NCI-H2029 treated with DMSO at 0.1 percent for 48 hours (cell line): ENCODE data around the gene RSPH3.
"Not testable (repeated sequence)": the region's sequence is repeated elsewhere in the genome, so short reads cannot be mapped to it uniquely, and the experiment has no call there.

Source experiments
- DNase-seq: peaks from one replicate; lab custom pipeline; 2025; lab: John Stamatoyannopoulos, UW

Gene RSPH3, protein sequence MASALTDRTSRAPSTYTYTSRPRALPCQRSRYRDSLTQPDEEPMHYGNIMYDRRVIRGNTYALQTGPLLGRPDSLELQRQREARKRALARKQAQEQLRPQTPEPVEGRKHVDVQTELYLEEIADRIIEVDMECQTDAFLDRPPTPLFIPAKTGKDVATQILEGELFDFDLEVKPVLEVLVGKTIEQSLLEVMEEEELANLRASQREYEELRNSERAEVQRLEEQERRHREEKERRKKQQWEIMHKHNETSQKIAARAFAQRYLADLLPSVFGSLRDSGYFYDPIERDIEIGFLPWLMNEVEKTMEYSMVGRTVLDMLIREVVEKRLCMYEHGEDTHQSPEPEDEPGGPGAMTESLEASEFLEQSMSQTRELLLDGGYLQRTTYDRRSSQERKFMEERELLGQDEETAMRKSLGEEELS

GRCh38 chr6:158999666-159000403, at the start of gene RSPH3:
Gene RSPH3, minus strand, starts transcription at chr6:159000202. Its CDS starts 652 bp downstream, at chr6:158999550.
- peak; percentile 95 for DNase-seq

DNA sequence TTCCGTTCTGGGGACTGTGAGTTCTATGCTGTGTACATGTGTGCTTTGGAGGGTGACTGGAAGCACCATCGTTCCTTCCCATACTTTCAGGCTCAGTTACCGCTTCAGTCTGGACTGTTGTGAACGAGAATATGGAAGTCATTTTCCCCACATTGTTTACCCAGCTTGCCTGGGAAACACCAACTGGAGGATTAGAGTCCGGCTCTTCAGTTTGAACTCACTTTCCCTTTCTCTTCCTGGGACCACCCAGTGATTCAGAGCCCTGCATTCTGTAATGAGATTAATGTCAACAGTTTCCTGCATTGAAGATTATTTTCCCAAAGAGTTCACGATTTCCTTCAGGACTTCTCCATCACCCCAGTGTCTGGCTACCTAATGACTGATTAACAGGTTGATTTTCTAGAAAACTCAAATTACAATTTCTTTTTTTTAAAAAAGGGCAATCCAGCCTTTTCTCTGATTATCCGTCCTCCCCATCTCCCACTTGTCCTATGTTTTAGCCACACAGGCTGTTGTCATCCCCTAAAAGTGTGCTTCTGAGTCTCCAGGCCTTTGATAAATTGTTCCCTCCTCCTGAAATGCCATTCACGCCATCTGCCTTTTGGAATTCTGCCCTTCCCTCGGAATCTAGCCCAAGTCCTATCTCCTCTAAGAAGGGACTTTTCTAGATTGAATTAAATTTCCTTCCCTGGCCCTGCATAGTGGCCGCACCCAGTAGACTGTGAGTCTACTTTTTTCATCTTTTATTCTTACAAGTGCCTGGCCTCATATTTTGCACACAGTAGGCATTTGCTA, 48.1 kb upstream of the RSPH3 start:
- no peak for DNase-seq

GRCh38 chr6:159045801-159046200, 45.8 kb upstream of the RSPH3 start:
- DNase-seq, result no peak

GRCh38 chr6:159044899-159045727, 45.1 kb upstream of the RSPH3 start, which contains the start of gene TAGAP:
Gene TAGAP, minus strand, starts transcription at chr6:159044991. Its CDS starts 845 bp downstream, at chr6:159044146.
- no peak for DNase-seq

- no peak for DNase-seq
These were observed 43.9 kb upstream of the RSPH3 start for GRCh38 chr6:159043947-159044346.

GRCh38 chr6:159043251-159043650, 43.2 kb upstream of the RSPH3 start:
- no peak for DNase-seq

GRCh38 chr6:159042826-159043181, 42.8 kb upstream of the RSPH3 start:
- DNase-seq, result no peak

DNA sequence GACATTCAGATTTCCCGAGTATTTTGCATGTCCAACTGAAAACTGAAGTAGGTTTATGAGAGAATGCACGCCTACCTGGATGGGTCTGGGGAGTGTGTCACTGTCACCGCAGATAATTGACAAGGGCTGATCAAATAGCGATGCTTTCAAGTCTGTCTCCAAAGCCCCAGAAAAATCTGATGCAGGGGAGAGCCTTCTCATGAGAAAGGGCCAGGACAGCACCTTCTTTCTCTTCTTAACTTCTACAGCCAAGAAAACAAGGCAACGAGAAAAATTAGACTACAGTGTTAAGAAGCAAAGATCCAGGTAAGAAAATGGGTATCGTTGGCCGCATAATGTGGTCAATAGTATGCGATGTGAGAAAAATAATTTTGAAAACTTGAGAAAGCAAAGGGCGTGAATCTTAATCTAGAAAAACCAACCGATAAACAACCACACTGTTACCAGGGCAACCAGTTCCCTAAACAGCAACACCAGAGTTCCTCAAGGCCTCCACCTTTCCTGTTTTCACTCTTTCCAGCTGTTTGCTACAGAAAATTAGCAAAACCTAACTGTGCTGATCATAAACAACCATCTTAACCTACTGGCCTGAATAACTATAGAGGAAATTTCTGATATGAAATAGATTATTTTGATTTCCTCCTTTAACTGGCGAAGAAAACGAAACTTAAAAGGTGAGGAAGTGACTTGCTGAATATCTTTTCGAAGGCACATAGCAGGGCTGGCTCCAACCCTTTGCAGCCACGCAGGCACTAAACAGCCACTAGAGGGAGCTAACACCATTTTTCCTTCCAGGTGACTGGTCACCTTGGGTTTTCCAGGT, 42.2 kb upstream of the RSPH3 start:
- DNase-seq, result peak; percentile 81

- DNase-seq, result no peak
These were observed 41.2 kb upstream of the RSPH3 start for GRCh38 chr6:159041181-159041580.

GRCh38 chr6:159039885-159040258, 39.9 kb upstream of the RSPH3 start:
- no peak for DNase-seq

GRCh38 chr6:159038914-159039884, 39.2 kb upstream of the RSPH3 start:
- DNase-seq, result no peak

- not testable (repeated sequence) for DNase-seq
These were observed 38.3 kb upstream of the RSPH3 start for GRCh38 chr6:159038318-159038717.

DNA sequence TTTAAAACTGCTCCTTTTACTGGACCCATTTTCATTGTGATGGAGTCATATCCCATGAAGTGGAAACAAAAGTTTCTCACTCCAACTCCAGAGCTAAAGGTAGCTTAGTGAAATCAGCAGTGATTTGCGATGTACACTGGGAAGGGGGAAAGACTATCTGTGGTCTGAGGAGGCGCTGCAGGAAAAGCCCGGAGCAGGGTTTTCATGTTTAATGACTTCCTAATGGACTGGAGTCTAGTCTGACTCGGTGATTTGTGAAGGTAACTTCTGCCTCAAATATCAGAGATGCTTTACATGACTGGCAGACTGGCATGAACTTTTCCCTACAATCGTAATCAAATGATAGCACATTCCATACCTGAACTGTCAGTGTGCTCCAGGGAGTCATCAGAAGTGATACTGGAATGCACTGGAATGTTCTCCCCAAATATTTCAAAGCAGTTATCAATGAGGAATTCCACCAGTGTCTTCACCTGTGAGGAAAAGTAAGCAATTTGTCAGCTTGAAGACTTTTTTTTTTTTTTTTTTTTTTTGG, 37.8 kb upstream of the RSPH3 start:
- DNase-seq, result no peak

GRCh38 chr6:159036673-159037072, 36.7 kb upstream of the RSPH3 start:
- no peak for DNase-seq

DNA sequence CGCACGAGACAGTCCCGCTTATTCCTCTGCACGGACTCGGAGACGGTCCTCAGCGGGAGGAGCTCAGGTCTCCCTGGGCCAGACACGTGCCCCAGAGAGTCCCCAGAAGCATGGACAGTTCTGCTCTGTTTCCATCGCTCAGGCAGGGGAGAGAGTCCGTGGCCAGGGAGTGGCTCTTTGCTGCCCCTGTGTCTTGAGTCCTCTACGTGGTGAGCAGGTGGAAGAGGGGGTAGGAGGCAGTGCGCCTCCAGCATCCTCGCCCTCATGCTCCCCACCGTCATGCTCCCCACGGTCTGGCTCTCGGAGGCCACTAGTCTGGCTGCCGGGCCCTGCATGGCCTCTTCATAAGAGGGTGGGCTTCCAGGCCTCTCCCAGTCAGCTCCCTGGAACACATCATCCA, 35.9 kb upstream of the RSPH3 start:
- no peak for DNase-seq

- DNase-seq, result no peak
These were observed 33.4 kb upstream of the RSPH3 start for GRCh38 chr6:159033160-159034049.

- no peak for DNase-seq
These were observed 31.8 kb upstream of the RSPH3 start for GRCh38 chr6:159031846-159032245.

DNA sequence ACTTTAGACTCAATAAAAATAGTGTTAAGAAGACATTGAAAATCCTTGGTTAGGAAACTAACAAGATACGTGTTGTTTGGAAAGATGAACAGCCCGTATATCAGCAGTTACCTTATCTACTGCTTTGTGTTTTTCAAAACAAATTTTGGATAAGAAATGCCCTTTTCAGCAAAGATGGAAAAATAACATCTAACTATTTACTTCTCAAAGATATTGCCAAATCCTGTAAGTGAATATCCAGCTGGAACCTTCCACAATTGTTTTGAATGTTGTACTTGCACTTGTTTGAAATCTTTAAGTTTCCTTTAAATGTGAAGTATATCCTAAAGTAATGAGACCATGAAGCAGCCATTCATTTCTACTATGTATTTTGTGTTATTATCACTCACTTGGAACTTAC, 30.2 kb upstream of the RSPH3 start:
- no peak for DNase-seq
